ENCODE measurements around the gene COL26A1.

COL26A1 gene

DNA sequence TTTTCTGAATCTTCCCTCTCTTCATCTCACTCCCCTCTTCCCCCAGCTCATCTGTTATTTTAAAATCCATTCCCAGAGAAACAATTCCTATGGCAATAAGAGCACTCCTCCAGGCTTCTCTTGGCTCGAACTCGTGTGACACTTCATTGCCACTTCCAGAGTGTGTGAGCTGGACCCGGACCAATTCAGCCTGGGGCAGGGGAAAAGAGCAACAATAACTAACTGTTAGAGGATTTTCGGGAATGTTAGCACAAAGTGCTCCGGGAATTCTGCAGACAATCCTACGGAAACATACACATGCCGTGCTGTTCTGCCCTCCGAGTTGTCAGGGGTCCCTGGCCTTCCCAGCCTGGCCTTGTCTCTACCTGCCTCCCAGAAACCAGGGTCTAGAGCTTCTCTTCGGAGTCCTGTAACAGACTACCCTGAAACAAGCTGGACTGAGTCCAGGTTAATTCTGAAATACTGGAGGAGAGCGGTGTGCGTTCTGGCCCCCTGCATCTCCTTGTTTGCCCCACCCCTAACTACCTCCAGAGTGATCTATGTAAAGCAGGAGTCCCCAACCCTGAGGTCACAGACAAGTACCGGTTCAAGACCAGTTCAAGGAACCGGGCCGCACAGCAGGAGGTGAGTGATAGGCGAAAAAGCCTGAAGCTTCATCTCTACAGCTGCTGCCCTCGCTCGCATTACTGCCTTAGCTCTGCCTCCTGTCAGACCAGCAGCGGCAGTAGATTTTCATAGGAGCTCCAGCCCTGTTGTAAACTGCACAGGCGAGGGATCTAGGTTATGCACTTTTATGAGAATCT, 11.3 kb downstream of the COL26A1 start:
- DNase-seq (ENCODE audit: low read depth) = no peak

GRCh38 chr7:101374990-101375389, 12.3 kb downstream of the COL26A1 start:
- no peak for DNase-seq (ENCODE audit: low read depth)

DNA sequence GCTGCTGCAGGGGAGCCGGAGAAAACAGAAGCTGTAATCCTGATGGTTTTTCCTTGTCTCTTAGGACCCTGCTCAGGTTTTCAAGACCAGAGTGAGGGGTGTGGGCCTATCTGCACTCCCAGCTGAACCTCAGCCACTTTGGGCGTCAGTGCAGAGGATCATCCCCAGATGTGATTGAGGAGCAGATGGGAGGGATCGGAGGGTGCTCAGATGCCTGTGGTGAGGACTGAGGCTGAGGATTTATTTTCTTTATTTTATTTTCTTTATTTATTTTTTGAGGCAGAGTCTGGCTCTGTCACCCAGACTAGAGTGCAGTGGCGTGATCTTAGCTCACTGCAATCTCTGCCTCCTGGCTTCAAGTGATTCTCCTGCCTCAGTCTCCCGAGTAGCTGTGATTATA, 13.9 kb downstream of the COL26A1 start:
- no peak for DNase-seq (ENCODE audit: low read depth)

DNA sequence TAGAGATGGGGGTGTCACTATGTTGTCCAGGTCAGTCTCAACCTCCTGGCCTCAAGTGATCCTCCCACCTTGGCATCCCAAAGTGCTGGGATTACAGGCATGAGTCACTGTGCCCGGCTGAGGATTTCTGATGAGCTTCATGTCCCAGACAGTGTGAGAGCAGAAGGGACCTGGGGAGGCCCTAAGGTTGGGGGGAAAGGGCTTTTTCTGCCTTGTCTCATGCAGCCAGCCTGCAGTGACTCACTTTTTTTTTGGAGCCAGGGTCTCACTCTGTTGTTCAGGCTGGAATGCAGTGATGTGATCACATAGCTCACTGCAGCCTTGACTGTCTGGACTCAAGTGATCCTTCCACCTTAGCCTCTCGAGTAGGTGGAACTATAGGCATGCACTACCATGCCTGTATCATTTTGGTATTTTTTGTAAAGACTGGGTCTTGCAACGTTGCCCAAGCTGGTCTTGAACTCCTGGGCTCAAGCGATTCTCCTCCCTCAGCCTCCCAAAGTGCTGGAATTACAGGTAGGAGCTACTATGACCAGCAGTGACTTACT, 14.6 kb downstream of the COL26A1 start:
- no peak for DNase-seq (ENCODE audit: low read depth)

DNA sequence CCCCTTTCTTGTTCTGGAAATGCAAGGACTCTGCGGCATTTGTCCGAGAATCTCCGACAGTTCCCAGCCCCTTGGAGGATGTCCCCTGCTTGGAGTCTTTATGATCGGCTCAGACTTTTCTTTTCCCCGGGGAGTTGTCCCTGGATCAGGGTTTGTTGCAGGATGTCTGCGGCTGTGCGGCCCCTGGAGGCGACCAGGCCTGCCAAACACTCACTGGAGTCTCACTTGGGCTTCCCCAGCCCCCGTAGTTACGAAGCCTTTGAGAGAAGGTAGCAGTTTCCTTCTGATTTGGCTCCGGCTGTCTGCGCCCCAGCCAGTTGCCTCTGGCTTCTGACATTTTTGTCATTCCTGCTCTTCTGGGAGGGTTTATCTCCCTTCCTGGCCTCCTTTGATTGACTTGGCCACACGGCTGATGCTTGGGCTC, 16.1 kb downstream of the COL26A1 start:
- DNase-seq (ENCODE audit: low read depth) = no peak

DNA sequence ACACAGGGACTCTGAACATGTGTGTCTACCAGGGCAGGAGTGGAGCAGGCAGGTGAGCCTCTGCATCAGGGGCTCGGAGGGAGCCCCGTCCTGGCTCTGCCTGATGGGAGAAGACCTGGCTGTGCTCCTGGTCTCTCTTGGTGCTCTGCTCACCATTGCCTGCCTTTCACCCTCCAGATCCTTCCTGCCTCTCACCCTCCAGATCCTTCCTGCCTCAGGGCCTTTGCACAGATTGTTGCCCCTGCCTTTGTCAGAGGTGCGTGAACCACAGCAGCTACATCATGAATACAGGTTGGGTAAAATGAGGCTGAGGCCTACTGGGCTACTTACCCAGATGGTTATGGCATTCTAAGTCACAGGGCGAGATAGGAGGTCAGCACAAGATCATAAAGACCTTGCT, 16.6 kb downstream of the COL26A1 start:
- DNase-seq (ENCODE audit: low read depth) = no peak

GRCh38 chr7:101381549-101382111, 19.0 kb downstream of the COL26A1 start:
- no peak for DNase-seq (ENCODE audit: low read depth)

DNA sequence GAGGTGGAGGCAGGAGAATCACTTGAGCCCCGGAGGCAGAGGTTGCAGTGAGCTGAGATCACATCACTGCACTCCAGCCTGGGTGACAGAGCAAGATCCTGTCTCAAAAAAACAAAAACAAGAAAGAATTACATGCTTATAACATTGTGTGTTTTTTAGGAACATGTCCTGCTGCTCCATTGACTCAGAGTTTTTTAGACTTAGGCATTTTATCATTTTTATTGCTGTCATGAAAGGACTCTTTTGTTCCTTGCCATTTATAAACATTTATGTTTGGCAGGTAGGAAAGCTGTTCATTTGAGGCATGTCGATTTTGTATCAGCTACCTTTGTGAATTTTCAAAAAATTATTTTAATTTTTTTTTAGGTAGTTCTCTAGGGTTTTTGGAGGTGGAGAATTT, 20.3 kb downstream of the COL26A1 start:
- DNase-seq (ENCODE audit: low read depth) = no peak

- no peak for DNase-seq (ENCODE audit: low read depth)
These were observed 23.5 kb downstream of the COL26A1 start for GRCh38 chr7:101386177-101386557.

DNA sequence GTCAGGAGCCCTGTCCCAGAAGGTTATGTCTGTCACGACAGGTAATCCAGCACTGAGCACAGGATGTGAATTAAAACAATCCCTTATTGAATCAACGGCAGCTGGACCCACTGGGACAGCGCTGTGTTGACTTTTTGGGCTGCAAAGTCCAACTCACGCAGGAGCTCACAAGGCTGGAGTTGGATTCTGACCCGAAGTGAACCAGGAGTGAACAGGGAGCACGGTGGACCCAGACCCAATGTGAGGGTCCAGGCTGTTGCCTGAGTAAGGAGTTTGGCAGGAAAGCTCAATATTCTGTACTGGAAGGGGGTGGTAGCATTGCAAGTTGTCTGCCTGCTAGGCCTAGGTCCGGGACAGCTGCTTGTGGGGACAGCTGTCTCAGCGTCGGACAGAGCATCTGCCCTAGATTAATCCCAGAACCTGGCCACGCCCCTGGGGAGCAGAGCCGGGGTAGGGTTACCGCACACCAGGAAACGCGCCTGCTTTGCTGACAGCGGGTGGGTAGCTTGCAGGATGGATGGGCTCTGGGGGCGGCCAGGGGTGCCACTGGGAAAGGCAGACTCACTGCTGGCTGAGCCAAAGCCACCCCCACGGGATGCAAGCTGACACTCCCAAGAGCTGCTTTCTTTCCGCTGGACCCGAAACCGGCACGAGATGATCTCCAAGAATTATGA, 24.0 kb downstream of the COL26A1 start:
- DNase-seq (ENCODE audit: low read depth) = no peak

- no peak for DNase-seq (ENCODE audit: low read depth)
These were observed 28.2 kb downstream of the COL26A1 start for GRCh38 chr7:101390901-101391301.

DNA sequence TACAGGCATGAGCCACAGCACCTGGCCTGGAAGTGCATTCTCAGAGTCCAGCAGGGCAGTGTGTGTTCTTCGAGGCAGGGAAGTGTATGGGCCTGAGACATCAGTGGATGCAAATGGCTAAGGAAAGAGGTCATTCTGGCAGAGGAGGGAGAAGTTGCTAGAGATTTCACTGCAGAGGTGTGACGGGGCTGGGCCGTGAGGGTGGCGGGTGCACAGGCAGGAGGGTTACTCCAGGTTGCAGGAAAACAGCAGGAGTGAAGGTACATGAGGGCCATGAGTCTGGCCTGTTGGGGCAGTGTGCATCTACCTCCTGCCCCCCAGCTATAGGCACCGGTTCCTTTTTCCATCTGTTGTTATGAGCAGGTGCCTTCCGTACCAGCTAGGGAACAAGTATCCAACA, 29.3 kb downstream of the COL26A1 start:
- no peak for DNase-seq (ENCODE audit: low read depth)

DNA sequence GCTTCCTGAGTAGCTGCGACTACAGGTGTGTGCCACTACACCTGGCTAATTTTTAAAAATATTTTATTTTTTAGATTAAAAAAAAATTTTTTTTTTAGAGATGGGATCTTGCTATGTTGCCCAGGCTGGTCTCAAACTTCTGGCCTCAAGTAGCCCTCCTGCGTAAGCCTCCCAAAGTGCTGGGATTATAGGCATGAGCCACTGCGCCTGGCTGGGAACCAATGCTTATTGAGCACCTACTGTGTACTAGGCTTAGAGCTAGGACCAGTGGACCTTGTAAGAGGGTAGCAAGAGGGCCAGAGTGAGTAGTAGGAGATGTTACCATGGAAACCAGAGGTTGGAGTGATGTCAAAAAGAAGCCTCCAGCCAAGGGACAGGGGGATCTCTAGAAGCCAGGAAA, 31.2 kb downstream of the COL26A1 start:
- DNase-seq (ENCODE audit: low read depth) = no peak

- DNase-seq (ENCODE audit: low read depth) = no peak
These were observed 32.7 kb downstream of the COL26A1 start for GRCh38 chr7:101395376-101395775.

GRCh38 chr7:101397243-101397642, 34.6 kb downstream of the COL26A1 start:
- DNase-seq (ENCODE audit: low read depth) = no peak

DNA sequence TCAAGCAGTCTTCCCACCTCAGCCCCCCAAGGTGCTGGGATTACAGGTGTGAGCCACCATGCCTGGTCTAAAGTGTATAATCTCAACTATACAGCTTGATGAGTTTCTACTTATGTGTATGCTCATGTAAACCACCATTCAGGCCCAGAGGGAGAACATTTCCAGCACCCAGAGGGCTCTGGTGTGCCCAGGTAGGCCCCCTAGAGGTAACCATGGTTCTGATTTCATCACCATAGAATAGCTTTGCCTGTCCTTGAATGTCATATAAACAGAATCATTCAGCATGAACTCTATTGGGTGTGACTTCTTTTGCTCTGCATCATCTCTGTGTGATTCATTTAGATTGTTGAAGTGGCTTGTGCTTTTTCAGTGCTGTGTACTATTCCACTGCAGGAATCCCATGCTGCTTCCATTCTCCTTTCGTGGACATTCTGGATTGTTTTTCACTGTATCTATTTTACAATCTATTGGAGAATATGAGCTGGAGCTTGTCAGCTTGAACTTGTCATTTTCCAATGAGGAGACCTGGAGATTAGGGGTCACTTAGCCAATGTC, 35.2 kb downstream of the COL26A1 start:
- DNase-seq (ENCODE audit: low read depth) = no peak

- DNase-seq (ENCODE audit: low read depth) = no peak
These were observed 36.0 kb downstream of the COL26A1 start for GRCh38 chr7:101398396-101399289.

- DNase-seq (ENCODE audit: low read depth) = no peak
These were observed 37.1 kb downstream of the COL26A1 start for GRCh38 chr7:101399759-101400158.

DNA sequence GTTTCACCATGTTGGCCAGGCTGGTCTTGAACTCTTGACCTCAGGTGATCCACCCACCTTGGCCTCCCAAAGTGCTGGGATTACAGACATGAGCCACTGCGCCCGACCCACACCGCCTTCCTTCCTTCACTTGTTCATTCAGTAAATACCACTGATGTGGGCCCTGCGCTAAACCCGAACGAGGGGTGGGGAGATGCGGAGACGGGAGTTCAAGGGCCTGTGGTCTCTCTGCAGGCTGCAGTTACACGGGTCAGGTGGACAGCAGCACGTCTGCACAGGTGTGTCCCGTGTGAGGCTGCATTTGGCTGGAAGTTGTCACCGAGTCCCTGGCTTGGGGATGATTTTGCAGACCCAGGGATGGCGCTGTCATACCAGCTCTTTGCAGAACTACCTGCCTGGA, 38.1 kb downstream of the COL26A1 start:
- no peak for DNase-seq (ENCODE audit: low read depth)

- DNase-seq (ENCODE audit: low read depth) = no peak
These were observed 38.9 kb downstream of the COL26A1 start for GRCh38 chr7:101401390-101402080.
